T-helper 1 cell treated with Interleukin-12 subunit alpha and Interleukin-12 subunit beta and Interleukin-4 antibody, amounts not matched to agents 30 ng/mL and 1 ng/mL, for 36 hours (primary cell): Measurements from ENCODE around the gene PDE1C. TPM values are rescaled to one million over a fixed set of nuclear protein-coding genes. Genes with fewer than 3 reads are reported as not detected.

Experiments used
- intact Hi-C: fragments of 100-400 bp; cut with micrococcal nuclease; formaldehyde crosslinking; loops from one replicate; pipeline ENCODE4 v1.15.1; 2024
- total RNA-seq: library from RNA; stranded (reverse); gene quantifications from 2 replicates; pipeline ENCODE4 v1.2.3, GENCODE V29; 2022

The PDE1C gene
- total RNA-seq, 1 donor from 2014 or later: not detected

DNA sequence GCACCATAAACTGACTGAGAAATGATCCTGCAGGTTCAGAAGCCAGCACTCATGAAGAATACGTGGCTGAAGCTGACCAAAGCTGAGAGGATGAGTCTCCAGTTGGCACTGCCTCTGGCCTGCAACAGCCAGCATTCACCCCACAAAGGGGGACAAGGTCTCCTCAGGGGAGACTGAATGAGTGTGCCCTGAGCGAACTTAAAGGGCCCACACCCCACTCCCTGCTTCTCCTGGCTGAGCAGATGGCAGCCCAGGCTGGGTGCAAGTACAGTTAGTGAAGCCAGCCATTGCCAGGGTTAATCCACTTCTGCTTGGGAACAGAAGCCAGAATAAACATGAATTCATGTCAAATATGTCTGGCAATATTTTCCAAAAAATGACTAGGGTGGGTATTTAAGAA lies 285.1 kb downstream of the PDE1C start:
- intact Hi-C loops: no loop called here

DNA sequence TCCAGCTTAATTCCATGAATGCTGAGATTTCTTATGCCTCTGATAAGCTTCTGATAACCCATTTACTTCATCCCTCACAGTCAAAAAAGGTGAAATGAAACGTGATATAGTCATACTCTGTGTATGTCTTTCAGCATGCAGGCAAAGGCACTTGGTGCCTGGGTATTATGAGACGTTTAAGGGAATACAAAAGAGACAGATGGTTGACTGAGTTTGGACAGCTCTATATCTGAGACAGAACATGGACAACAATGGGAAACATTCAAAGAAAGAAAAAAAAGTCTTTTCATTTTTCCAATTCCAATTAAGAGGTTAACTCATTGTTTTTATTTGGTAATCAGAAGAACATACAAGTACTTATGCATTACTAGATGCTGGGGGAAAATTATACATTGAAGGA lies 287.0 kb downstream of the PDE1C start:
- intact Hi-C loops: no loop called here

DNA sequence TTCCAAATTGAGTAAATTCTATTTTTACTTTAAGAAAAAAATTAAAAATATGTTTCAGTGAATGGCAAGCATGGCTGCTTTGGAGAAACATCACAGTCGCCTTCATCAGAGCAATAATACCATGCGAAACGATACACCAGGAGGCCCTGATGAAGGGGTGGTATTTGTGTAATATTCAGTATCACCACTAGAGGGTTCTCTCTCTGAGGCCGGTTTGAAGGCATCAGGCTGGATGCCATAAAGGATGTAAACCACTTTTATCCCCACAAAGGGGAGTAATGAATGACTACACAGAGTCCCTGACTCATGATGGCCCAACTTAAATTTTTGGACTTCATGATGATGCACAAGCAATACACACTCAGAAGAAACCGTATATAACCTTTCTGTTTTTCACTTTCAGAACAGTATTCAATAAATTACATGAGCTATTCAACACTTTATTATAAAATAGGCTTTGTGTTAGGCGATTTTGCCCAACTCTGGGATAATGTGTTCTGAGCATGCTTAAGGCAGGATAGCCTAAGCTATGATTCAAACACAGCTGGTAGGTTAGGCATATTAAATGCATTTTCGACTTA lies 287.7 kb downstream of the PDE1C start:
- intact Hi-C loops: loop anchor here (1.0 kb wide), 1 partner anchor 422 kb away; no protein-coding TSS in a partner anchor

DNA sequence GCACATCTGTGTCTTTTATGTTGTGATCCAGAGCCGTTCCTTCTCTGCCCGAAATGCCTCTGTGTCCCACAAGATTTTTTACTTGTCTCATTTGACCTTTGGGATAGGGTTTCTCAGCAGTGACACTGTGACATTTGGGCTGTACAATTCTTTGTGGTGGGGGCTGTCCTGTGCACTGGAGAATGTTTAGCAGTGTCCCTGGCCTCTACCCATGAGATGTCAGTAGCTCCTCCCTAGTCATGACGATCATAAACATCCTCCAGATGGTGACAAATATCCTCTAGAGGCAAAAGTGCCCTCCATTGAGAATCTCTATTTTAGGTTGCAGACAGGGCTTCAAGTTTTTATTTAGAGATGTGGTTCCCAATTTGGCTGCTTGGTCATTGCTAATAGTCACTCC lies 291.9 kb downstream of the PDE1C start:
- intact Hi-C loops: no loop called here

DNA sequence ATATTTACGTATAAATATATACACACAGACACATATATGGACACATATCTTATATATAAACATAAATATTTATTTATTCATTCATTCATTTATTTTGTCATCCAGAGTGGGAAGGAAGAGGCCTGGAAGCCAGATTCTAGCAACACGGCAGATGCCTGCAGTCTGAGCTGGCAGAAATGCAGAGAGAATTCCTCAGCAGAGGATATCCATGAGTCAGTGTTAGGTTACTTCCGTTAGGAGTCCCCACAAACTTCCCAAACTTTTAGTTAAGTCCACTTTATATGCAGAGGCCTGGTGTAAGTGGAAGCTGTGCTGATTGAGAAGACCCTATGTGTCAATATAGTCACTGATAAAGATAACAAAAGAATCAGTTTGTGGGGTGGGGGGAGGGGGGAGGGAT lies 293.6 kb downstream of the PDE1C start:
- intact Hi-C loops: no loop called here

DNA sequence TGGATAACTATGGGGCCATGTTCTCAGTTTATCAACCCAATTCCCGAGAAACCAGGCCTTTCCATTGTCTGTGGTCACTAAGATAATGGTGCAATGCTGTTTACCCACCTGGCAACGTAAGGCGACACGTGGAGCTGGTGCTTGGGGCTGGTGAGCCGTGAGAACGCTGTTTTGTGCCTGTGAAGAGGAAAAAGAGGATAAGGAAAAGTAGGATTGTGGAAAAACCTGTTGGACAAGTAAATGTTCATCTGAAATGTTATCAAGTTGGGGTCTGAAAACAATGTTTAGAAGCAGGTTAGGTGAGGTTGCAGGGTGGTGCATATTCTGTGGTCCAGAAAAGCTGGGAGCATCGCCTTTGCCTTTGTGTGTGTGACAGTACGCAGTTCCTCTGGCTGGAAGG lies 294.7 kb downstream of the PDE1C start:
- intact Hi-C loops: no loop called here

DNA sequence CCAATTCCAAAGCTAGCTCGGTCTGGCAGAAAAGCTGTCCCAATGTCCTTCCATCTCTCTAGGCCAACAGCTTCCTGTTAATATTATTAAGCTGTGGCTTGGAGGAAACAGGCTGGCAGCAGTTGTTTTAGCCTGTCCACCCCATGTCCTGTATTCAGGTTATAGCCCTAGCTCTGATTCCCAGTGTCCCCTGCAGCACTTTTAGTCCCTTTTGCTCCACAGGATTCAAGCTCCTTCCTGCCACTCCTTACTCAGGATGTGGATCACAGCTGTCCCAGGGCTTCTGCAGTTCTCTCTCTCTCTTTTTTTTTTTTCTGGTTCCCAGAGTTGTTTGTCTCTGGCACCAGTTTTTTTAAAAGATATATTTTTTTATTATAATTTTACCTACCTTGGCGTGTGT lies 298.0 kb downstream of the PDE1C start:
- intact Hi-C loops: no loop called here

DNA sequence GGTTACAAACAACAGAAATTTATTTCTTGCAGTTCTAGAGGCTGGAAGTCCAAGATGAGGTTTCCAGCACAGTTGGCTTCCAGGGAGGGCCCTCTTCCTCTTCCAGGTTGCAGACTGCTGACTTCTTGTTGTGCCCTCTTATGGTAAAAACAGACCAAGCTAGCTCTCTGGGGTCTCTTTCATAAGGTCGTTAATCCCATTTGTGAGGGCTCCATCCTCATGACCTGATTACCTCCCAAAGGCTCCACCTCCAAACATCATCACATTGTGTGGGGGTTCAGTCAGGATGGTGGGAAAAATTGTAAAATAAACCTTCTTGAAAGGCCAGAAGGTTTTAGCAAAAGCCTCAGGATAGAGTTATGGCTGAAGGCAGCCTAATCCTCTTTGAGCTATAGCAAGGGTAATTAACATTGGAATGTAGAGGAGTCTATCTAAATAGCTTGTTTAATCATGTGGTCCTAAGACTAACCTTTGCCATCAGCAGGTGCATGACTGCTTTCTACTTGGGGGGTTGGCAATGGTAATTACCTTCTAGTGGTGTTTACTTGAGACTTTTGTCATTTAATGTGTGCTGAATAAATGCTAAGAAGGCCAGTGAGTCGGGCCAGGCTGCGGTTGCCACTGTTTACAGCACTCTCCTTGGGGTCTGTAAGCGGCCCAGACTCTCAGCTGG lies 302.4 kb downstream of the PDE1C start:
- intact Hi-C loops: no loop called here

DNA sequence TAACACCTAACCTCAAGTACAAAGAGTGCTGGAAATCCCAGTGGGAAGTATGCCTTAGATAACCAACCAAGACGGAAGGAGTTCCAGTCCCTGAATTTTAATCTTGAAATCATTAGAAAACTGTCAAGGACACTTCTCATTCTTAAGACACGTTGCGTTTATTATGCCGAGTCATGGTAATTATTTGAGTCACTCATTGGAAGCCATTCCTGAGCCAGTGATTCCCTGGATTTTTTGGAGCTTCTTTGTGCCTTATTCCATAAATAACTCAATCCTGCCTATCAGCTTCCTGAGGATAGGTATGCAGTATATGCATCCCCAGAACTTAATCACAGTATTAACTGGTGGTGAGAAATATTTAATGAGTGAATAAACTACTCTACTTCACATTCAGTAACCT lies 305.7 kb downstream of the PDE1C start:
- intact Hi-C loops: no loop called here

DNA sequence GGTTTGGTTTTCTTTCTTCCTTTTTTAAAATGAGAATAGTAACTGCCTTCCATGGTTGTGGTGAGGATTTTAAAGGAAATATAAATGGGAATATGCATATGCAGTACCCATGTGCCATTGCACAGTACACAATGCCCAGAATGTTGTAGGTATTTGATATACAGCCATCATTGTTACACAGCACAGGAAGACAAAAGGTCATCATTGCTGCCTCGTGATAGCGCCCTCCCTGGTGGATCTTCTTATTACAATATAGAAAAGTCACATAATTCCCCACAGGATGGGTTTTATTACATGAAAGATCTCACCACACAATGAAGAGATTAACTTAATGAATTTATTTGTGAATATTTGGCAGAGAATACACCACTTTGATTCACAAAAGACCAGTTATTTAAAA lies 306.7 kb downstream of the PDE1C start:
- intact Hi-C loops: no loop called here

DNA sequence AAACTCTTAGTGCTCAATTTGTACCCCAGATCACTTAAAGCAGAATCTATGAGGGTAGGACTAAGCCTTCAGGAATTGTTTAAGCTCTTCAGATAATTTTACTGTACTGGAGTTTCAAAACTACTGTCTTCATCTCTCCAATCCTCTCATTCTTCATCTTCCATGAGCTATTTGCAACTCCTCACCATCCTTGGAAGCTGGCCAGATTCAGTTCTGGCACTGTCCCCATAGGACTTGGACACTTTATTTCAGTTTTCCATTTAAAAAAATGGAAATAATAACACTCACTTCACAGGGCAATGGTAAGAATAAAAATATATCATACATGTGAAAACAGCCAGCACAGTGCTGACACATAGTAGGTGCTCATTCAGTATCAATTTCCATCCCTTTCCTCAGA lies 308.6 kb downstream of the PDE1C start:
- intact Hi-C loops: no loop called here

DNA sequence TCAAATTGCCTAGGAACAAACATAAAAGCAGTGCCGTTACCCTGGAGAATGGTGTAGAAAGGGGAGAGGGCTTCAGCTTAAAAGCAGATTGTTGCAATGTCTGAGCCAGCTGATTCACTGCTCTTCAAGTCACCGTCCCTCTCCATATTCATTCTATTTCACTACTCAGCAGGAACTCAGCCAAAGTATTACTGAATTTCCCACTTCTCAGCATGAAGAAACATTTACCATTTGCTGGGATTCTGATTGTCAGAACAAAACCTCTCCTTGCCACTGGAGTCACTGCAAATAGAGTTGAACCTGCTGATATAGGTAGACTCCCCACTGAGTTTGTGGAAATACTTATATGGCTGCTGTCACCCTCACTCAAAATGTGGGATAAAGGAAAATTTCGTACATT lies 311.5 kb downstream of the PDE1C start:
- intact Hi-C loops: no loop called here

DNA sequence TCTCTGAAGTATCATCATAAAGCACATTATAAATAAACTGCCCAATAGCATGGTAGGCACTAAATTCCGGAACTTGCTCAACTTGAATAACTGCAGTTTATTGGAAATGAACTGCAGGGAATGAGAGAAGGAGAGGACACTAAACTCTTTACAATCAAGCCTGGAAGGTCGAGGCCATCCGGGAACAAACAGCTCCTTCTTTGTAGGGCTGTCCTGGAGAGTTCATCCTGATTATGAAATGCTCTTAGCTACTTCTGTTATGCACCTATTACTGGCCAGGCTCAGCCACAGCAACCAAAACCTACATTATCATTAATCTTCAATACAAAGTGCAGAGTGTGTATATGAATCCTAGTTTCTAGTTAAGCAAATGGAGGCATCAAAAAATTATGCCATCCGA lies 318.5 kb downstream of the PDE1C start:
- intact Hi-C loops: no loop called here

DNA sequence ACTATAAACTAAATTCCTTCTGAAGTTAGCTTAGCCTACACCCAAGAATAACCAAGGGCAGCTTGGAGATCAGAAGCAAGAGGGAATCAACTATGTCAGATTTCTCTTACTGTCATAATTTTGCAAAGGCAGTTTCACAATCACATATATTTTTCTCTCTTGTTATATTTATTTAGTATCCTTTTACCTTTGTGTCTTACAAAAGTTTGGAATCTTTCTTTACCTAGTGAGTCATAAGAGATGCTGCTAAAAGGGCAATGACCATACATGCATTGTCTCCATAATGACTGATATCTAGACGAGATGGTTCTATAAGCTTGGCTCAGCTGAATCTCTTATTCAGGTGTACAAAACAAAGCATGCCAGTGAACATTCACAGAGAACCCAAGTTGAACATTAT lies 322.1 kb downstream of the PDE1C start:
- intact Hi-C loops: no loop called here

DNA sequence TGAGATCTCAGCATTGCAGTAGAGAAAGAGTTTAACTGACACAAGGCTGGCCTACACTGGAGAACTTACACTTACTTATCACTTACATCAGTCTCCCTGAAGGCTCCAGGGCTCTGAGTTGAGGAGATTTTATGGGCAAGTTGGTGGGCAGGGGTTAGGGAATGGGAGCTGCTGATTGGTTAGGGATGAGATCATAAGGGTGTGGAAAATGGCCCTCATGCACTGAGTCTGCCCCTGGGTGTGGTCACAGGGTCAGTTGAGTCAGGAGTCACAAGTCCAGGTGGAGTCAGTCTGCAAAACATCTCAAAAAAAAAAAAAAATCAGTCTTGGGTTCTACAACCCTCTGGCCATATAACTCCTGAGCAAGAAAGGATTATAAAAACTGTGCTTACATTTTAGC lies 322.7 kb downstream of the PDE1C start:
- intact Hi-C loops: no loop called here

DNA sequence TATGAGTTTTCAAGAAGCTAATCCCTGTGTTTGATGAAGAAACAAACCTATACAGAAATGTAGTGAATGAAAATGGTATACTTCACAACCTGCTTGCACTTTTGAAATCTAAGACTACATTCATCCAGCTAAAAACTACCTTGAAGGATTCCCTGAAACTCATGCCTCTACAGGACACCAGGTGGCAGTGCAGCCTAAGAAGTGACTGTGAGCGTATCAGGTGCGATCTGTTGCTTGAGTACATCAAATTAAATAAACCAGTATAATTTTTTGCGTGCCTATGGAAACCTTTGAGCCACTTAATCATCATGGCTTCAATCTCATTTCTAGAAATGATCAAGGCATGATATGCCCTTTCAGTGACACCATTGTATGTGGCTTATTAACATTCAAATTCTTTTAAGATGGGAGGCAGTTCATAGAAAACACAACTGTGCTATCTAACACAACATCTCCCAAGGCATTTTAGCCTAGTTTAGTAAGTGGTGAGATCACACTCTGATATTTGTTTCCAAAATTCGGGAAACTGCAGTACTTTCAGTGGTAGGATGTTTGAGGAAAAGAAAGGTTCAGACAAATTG lies 325.8 kb downstream of the PDE1C start:
- intact Hi-C loops: loop anchor here (1.0 kb wide), 2 partner anchors 460 to 735 kb away; no protein-coding TSS in a partner anchor

DNA sequence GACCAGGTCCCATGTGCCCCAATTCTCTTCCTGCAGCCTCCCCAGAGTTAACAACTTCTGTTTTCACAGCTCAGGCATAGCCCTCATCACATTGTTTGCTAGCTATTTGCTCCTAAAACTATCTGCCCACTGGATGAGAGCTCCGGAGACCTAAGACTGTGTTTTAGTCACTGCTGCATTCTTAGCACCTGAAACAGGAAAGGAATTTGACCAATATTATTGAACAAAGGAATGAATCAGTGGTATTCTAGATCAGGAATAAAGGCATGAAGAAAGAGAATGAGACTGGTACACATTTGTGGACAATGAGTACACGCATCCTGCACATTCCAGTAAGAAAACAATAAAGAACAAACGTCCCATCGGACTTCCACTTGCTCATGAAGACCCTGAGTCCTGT lies 328.4 kb downstream of the PDE1C start:
- intact Hi-C loops: no loop called here

DNA sequence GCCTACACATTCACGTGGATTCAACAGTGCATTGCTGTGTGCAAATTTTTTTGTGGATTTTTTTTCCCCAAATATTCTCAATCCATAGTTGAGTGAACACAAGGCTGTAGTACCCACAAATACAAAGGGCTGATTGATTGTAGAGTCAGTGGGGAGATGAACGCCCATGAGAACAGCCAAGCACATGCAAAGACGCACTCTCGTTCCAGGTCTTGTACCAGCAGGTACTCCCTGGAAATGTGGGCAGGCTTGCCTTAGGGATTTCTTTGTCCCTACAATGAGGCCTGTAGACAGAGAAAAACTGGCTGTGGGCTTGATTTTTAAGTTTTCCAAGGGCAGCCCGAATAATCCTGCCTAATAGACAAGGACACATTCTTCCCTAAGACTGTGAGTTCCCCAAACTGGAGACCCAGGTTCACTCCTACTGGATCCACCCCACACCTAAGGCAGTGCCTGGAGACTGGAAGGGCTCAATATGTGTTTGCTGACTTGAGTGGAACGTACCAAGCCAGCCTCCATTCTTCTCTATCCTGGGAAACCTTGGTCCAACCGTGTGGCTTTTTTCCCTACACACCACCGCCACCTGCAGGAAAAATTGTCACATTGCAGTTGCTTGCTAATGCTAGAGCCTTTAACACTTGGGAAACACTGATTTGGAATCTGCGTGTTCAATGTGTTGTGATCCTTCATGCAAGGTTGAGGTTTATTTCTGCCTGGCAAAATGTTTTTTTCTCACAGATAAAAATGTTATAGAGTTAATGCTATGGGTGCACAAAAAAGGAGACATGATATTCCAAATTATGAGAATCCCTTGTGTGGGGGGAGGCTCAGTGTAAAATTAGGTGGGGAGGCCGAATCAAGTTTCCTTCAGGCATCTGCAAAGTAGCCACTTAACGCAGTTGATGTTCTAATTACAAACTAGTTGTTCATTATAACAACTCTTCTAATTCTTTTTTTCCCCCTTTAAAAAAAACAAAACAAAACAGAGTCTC lies 333.9 kb downstream of the PDE1C start:
- intact Hi-C loops: loop anchor here (1.0 to 5.0 kb wide), 3 partner anchors 293 to 754 kb away; no protein-coding TSS in a partner anchor

DNA sequence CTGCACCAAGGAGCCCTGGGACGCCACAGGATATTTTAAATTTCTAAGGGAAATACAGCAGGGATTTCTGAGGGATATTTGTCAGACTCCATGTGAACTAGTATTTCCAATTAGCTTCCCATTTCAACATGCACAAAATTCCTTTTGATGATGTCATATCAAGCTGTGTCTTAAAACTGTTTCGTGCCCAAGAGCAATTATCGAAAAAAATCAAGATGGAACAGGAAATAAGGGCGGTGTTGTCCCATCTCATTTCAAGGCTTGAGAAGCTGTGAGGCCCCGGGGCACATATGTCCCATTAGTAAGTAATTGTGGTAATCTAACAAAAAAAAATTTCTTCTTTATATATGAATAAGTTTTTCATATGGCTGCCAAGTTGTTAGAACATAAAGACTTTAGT lies 335.8 kb downstream of the PDE1C start:
- intact Hi-C loops: no loop called here

DNA sequence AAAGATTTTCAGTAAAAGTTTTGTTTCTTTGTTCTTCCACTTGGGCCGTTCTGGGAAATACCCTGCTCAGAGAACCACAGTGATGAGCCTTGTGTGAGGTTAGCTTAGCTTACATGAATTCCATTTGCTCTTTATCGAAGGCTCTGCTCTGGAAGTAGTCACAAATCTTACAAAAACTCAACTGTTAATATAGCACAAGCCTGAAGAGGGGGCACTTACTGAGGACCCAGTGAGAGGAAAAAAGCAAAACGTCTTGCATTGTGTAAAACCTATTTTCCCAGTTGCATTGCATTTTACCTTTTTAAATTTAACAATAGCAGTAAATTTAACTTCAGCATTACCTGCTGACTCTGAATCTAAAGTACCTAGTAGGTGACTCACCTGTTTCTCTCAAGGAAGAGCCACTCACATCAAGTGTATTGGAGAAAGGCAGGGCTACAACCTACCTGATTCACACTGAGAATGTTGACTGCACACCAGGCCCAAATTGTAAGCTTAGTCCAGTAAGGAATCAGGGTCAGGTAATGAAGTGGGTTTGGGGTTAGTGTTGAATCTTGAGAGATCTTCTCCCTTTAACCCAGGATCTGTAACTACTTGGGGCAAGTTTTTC lies 340.9 kb downstream of the PDE1C start:
- intact Hi-C loops: no loop called here

DNA sequence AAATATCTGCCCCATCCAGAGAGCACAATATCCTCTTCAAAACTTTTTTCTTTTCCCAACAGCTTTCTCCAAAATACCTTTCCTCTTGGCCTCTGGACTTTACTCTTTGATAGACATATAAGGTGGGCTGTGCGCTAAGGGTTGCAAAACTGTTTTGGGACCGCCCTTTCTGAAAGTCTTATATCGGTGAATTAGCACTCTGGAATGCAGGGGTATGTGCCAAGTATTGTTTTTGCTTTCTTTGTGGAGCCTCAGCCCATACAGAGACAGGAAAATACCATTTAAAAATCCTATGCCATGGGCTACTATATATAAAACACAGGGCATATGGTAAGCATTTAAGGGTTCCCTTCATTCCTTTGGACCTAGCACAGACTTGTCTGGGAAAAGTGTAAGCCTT lies 345.5 kb downstream of the PDE1C start:
- intact Hi-C loops: no loop called here
